ENCODE results near the gene PLEKHA5.

Gene PLEKHA5

DNA sequence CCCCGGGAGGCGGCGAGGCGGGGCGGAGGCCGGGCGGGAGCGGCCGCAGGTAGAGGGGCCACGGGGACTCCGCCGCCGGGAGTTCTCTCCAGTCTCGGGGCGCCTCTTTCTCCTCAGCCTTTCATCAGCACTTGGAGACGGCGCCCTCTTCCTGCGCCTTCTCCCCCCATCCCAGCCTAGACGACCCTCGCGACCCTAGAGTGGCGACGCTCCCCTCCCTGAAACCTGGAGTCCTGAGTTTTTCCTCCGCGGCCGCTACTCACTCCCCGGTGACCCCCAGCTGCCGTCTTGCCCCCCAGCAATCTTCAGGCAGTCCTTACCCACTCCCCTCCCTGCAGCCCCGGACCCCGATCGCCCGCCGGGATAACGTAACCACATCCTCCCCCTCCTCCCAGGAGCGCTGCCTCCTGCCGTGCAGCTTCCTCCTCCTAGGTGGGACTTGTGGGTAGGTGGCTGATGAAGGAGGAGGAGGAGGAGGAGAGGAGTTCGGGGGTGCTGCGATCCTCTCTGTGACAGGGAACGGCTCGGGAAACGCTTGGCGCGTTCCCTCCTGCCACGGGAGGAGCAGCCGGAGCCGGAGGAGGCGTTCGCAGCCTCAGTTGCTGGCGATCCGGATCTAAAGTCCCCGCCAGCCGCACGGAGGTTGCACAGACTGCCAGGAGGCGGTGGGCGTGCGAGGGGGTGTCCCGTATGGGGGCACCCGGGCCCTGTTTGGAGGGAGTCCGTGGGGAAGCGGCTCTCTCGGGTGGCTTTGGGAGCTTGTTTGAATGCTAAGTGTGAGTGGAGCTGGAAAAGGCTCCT lies 891 bp downstream of the PLEKHA5 start:
- no peak for DNase-seq (ENCODE audit: low read depth, low spot score)

DNA sequence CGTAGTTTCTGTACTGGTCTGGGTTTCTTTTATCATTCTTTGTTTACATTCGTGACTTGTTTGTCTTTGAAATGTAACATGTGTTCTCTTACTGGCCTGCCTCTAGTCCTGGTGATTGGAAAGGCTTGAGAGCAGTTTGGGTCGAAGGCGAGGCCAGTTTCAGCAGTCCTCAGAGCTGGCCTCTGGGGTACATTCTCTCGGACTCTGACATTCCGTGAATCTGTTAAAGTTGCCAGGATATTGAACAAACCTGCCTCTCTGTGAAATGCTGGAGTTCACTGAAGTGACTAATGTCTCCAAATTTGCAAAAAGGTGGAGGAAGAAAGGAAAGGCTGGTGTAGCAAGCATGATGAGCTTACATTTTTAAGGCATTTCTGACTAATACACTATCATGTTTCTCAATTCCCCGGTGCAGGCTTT lies 1.5 kb downstream of the PLEKHA5 start:
- DNase-seq (ENCODE audit: low read depth, low spot score) = no peak

DNA sequence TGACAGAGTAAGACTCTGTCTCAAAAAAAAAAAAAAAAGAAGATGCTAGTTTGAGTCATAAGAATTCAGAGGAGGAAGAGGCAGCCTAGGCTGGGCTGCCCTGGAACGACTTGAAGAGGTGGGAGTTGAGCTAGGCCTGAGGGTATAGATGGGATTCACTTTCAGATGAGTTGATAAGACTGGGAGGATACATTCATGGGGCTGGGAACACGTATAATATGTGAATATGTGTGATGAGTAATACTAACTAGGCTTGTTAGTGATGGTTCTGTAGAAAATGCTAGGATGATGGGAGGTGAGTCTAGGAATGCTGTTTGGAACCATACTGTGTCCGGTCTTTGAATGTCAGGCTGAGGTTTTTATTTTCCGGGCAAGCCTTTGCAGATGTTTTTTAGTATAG lies 9.0 kb downstream of the PLEKHA5 start:
- no peak for DNase-seq (ENCODE audit: low read depth, low spot score)

DNA sequence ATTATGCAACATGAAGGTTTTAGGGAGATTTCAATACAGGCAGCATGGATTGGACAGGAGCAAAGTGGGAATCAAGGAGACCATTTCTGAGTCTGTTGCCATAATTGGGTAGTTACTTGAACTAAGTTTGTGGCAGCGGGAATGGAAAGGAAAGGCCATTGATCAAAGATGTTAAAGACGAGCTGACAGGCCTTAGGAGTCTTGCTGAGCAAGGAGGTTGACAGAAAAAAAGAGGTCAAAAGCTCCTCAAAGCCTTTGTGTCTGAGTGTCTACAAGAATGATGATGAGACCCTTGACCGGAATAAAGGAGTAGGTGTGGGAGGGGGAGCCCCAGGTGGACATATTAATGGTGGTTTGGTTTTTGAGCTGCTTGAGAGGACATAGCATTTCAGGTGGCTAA lies 9.4 kb downstream of the PLEKHA5 start:
- no peak for DNase-seq (ENCODE audit: low read depth, low spot score)

DNA sequence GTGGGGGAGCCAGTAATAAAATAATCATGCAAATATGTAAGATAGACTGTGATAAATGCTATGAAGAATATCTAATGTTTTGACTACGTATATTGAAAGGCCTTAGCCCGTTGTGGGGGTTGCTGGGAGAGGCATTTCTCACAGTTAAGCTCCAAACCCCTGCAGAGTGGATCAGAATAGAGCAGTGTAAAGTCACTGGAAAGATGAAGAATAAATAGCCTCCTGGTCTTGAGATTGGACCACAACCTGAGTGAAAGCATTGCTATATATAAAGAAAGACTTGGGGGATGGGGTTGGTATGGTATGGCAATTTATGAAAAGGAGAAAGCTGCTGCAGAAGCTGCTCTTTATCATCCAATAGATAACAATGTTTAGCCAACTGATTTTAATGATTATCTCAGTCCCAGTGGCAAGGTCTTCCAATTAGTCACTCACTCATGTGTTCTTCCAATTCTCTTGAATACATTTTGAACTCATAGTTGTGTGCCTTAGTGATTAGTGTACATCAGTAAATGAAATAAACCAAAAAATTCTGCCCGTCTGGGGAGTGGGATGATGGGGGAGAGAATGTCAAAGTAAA lies 10.2 kb downstream of the PLEKHA5 start:
- DNase-seq (ENCODE audit: low read depth, low spot score) = no peak

DNA sequence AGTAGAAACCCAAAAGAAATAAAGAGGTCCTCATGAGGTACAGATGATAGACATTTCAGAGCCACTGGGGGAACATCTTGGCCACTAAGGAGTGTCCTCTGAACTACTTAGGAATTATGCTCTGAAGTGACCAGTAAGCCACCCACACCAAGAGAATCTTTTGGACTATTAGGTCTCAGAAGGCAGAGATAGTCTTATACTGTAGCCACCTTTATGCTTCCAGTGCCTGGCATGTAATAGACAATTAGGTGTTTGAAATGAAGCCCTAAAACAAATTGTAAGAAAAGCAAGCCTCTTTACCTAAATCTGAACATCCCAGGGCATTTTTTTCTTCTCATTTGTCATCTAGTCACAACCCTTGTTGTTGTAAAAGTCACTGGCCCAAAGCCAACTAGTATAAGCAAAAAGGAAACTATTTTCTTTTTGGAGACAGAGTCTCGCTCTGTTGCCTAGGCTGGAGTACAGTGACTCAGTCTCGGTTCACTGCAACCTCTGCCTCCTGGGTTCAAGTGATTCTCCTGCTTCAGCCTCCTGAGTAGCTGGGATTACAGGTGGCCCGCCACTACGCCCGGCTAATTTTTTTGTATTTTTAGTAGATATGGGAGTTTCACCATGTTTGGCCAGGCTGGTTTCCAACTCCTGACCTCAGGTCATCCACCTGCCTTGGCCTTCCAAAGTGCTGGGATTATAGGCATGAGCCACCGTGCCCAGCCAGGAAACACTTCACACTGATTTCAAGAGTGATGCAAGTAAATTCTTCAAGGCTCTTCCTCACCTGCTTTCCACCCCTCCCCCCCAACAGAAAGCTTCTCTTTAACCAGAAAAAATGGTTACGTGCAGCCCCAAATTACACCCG lies 11.1 kb downstream of the PLEKHA5 start:
- no peak for DNase-seq (ENCODE audit: low read depth, low spot score)

DNA sequence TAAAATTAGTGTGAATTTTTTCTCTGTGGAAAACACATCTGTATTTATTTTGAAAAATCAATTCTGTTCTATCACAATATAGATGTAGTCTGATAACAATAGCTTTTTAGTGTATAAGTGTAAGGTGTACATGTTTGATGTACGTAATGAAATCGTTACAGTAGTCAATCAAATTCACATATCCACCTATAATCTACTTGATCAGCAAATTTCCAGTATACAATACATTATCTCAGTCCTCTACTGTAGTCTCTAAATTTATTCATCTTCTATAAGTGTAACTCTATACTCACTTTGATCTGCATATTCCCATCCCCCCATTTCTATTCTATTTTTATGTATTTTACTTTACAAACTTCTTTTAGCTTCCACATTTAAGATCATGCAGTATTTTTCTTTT lies 13.0 kb downstream of the PLEKHA5 start:
- DNase-seq (ENCODE audit: low read depth, low spot score) = no peak

DNA sequence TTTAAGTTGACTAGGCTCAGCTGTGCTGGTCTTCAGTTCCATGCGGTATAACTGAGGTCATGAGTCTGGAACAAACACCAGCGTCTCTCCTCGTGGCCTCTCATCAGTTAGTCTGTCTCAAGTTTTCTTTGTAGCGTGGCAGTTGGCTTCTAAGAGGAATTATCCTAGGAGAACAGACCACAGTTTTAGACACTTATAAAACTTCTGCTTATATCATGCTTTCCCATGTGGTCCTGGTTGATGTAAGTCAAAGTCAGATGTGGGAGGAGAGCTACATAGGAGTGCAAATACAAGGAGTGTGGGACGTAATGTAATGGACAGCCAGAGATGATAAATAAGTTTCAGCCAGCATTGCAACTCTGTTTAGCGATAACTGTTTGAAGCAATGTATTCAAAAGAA lies 14.8 kb downstream of the PLEKHA5 start:
- DNase-seq (ENCODE audit: low read depth, low spot score) = no peak

DNA sequence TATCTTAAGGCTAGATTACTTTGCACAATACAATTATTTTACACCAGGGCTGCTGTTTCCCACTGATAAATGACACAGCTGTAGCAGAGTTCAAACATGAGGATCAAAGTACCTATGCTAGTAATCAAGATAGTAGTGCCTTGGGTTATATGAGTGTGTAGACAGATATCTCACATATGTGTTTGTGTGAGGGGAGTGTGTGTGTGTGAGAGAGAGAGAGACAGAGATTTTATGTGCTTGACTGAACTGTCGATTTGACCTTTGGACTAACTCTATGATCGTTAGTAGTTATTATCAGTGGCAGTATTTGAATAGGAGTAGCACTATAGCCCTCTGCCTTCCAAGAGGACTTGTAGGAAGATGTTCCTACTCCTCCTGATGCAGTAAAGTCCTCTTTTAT lies 15.5 kb downstream of the PLEKHA5 start:
- DNase-seq (ENCODE audit: low read depth, low spot score) = no peak

DNA sequence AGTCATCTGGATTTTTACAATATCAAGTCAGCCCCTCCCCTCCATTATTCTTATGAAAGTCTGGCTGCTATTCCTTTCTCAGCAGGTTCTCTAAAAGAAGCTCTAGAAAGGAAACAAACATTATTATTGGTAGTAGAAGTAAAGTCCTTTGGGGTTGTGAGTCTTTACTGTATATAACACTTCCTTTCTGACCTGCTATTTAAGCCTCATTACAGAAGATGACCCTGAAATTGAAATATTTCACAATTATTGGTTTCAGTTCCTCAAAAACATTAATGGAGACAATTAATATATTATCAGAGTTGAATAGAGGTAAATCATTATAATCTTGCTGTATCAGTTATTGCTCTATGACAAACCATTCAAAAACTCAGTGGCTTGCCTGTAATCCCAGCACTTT lies 19.3 kb downstream of the PLEKHA5 start:
- DNase-seq (ENCODE audit: low read depth, low spot score) = no peak

DNA sequence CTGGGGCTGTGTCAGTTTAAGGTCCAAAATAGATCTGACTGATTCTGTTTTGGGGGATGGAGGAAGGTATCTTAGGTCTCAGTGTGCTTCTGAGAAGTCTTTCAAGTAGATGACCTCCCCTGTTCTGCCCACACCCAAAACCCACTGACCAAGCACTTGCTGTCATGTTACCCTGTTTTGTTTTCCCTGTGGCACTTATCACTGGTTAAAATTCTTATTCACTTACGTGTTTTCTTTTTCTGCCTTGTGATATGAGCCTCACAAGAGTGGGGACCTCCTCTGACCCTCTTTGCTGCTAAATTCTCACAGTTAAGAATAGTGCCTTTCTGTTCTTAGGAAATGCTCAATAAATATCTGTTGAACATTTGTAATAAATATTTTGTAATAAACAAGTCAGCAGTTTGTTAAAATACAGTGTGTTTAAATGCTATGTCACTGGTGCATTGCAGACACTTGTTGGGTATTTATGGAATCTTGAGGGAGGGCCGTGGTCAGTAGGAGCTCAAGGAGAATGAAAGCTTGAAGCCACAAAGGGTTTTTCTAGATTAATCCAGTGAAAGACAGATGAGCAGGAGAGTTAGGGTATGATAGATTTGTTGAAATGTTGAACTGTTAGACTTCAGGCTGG lies 20.9 kb downstream of the PLEKHA5 start:
- no peak for DNase-seq (ENCODE audit: low read depth, low spot score)

DNA sequence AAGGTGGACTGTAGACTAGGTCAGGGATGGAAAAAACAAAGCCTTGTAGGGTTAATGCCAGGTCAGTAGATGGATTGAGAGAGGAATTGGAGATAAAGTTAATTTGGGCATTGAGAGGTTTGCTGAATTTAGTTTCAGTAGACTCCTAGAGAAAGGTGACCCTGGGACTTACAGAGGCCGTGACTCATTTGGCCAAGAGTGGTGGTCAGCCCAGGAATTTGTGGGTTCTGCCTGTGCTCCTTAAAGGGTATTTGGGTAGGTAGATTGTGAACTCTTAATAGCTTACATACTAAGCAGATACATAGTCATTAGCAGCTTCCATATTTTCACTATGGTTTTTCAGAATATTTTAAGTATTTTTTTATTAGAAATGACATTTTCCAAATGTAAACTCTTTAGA lies 21.8 kb downstream of the PLEKHA5 start:
- DNase-seq (ENCODE audit: low read depth, low spot score) = no peak

DNA sequence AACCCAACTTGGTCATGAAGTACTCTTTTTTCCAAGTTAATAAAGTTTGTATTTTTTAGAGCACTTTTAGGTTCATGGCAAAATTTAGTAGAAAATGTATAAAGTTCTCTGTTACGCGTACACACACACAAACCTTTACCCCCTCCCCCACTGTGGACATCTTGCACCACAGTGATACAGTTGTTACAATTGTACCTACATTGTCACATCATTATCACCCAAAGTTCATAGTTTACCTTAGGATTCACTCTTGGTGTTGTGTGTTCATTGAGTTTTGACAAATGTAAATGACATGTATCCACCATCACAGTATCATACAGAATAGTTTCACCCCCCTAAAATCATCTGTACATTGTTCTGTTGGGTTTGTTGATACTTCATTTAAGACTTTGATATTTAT lies 23.9 kb downstream of the PLEKHA5 start:
- DNase-seq (ENCODE audit: low read depth, low spot score) = no peak

DNA sequence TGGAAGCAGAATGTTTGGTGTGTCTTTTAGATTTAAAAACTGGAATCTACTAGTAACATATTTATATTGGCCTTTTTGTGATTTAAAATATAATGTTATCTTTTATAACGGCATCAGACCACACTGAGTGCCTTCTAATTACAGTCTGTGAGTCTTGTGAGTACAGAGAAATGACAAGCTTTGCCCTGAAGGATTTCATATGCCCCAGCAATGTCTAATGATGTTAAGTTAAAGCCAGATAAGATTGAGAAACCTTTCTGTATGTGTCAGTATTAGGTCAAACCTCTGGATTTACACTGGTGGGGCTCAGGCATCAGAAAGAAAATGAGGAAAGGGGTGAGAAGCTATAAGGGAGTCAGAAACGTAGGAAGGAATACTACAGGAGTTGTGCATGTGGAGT lies 25.2 kb downstream of the PLEKHA5 start:
- no peak for DNase-seq (ENCODE audit: low read depth, low spot score)

DNA sequence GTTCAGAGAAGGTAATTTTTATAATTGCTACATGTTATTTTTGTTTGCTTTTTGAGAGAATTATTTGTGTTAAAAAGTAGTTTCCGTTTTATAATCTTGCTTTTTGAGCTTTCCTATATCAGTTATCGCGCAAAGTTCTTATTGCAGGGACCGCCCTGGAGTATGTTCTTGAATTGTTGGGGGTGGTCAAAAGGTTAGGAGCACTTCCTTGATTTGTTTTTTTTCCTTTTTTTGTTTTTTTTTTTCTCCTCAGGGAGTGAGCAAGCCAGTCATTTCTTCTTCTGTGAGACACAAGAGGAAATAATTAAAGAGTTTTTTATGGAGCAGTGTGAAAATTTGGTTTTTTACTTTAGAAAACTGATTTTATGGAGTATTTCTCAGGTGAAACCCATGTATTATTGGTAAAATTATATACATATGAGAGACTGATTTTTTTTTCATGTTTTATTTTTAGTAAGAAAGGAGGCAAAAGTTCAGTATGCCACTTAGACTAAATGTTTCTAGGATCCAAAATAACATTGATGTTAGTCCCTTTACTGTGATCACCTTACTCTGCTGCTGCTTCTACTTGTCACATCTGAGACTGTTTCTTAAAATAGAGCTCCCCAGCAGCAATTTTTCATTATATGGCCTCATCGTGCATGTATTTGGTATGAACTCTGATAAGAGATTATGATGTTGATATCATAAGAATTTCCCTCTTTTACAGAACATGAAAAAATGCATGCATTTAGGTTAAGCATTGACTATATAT lies 26.6 kb downstream of the PLEKHA5 start:
- DNase-seq (ENCODE audit: low read depth, low spot score) = no peak

DNA sequence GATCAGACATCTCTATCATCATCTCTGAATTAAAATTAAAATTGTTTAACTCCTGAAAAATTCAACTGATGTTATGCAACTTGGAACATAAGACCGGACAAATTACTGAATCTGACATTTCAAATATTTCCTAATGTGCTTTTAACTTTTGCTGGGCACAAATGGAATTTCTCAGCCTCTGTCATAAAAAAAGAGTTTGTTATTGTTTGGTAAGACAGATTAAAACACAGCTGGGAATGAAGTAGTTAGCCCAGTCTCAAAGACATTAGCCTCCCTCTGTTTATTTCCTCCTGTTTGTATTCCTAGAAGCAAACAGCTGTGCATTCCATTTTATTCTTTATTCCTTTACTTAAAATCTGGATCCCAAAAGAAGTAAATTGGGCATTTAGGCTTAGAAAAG lies 29.4 kb downstream of the PLEKHA5 start:
- DNase-seq (ENCODE audit: low read depth, low spot score) = no peak

DNA sequence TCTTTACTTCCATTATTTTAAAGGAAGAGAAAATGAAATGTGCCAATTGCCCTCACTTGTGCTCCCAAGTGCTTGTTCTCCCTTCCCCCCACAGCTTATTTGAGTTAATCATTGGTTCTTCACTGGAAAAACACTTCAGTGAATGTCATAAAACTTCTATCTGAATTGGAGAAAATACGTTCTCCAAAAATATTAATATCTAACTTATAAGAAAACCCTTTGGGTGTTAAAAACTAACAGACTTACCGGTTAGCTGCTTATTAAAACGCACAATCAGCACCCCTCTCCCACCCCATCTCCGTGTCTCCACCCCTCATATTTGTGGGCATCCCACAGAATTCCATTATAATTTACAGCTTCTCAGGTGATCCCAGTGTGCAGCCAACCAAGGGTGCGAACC lies 31.7 kb downstream of the PLEKHA5 start:
- no peak for DNase-seq (ENCODE audit: low read depth, low spot score)

DNA sequence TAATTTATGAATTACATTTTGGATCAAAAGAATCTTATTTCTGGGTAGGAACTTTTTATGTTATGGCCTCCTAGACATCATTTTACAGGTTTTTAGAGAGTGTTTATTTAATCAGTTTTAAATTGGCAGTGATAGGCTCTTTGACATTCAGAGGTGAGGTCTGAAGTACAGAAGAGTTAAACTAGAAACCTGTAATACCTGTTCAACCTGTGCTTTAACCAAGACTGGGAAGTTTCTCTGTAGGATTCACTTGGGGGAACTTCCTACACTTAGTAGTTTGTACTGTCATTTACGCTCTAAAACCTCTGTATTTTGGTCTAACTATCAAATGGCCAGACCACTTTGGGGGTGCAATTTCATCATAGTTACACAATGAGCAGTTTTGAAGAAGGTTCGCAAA lies 35.9 kb downstream of the PLEKHA5 start:
- DNase-seq (ENCODE audit: low read depth, low spot score) = no peak

DNA sequence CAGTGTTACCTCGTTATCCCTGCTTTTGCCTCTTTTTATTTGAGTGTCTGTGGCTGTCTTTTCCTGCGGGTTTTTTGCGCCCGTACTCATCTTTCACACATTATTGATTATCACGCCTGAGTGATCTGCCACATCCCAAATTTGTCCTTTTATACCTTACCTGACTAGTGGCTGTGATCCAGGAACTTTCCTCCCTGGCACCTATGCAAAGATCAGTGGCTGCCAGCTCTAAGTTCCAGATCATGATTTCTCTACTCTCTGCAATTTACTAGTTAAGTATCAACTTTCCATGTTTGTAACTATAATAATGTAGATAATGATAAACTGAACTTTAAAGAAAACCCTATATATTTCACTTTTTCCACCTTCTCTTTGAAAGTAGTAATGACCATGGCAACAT lies 36.9 kb downstream of the PLEKHA5 start:
- no peak for DNase-seq (ENCODE audit: low read depth, low spot score)

DNA sequence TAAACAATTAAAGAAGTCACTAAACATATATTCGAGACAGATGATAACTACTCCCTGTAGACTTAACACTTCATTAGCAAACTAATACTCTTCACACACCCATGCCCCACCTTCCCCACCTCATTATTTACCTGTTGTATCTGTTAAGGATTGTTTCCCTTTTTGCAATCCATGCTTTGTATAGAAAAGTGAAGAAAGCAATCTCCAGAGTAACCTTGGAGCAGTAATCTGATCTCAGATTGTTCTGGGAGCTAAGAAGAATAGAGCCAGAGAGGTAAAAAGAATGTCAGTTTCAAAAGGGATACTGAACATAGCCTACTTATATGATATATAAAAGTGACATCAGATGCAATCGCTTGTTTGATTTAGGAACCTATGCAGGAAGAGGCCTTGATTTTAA lies 37.4 kb downstream of the PLEKHA5 start:
- DNase-seq (ENCODE audit: low read depth, low spot score) = no peak

DNA sequence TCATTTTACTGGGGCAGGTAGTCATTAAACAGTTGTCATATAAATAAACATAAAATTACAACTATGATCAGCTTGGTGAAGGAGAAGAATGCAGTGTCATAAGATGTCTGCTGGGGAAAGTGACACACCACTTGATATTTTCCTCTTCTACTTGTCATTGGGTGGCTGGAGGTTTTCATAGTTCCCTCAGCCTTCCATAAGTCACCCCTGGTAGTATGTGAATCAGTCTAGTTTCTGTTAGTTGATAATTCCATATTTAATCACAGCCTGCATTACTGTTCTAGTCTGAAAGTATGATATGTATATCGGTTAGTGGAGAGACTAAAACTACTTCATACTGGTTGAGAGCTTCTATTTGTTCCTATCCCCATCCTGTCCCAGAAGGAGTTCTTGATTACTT lies 38.2 kb downstream of the PLEKHA5 start:
- DNase-seq (ENCODE audit: low read depth, low spot score) = no peak

DNA sequence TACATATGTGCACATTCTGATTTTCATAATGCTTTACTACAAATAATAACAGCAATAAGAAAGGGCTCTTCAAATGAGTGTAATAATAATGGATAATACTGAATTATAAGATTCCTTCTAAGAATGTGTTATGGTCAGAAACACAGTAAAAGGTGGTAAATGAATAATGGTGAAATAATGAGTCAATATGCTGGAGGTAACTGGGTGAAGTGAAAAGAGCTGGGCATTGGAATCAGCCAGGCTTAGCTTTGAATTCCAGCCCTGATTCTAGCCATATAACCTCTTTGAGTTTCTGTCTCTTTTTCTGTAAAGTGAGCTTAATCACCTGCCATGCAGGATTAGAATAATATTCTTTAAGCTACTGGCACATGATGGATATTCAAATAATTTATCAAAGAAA lies 39.1 kb downstream of the PLEKHA5 start:
- DNase-seq (ENCODE audit: low read depth, low spot score) = no peak
